Measurements from ENCODE around the gene AKR1C4. TPM values are rescaled to one million over a fixed set of nuclear protein-coding genes. Genes with fewer than 3 reads are reported as not detected.

The AKR1C4 gene
- total RNA-seq = not detected in 2 replicates

DNA sequence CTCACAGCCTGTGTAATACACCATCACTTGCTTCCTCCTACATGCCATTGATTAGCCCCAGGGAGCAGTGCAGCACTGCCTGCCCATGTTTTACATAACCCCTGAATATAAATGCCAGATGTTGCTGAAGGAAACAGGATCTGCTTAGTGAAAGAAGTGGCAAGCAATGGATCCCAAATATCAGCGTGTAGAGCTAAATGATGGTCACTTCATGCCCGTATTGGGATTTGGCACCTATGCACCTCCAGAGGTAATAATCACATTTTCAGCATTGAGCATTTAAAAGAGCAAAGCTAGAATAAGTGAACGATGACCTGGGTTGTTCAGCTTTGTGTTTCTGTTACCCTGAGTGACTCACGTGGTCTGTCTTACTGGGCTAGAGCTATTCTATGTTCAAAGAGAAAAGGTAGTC lies at the start of gene AKR1C4:
Gene AKR1C4, plus strand, starts transcription at position 136 of the 412 bp plus-strand sequence. Its CDS starts 31 bp downstream, at position 167.

DNA sequence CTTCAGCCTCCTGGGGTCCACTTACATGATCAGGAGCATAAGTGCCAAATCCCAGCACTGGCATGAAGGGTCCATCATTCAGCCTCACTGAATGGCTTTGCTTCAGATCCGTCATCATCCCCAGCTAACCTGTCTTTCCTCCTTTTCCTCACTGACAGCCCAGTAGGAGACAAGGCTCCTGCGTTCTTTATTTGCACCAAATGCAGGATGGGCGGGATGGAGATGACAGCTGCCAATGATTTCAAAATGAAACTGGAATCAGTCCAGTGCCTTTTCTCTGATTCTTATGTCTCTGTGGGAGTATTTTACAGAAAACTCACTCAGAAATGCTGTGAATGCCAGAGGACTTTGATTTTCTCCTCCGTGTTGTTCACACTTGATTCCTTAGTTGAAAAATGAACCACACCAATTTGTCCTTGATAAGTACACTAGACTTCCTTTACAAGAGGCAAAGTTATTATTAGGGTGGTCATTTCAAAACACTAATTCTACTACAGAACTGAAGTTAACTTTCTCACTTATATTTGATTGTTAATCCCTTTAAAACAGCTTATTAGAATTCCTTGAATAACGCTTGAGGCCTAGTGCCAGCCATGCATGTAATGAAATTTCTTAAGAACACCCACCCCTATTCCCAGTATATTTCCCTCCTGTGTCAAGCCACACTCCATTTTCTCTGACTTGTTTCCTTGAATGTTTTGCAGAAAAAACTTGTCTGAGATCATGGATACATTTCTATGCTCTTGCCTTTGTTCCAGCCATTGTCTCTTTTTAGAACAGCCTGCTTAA lies 11.5 kb upstream of the AKR1C4 start, which contains the start of gene AKR1C8:
Gene AKR1C8, minus strand, starts transcription at position 164 of the 789 bp plus-strand sequence. Its CDS starts 46 bp downstream, at position 118.

Other genes with a start within 250 kb of the AKR1C4 start
- 69.3 and 122 TPM in 2 replicates for gene AKR1C1, start 233.4 kb upstream of the AKR1C4 start, total RNA-seq
- 11.0 and 73.6 TPM in 2 replicates for gene AKR1C2, start 193.0 kb upstream of the AKR1C4 start, total RNA-seq
- 59.8 and 91.6 TPM in 2 replicates for gene AKR1C3, start 102.4 kb upstream of the AKR1C4 start, total RNA-seq
- gene AKR1C8, start 11.7 kb upstream of the AKR1C4 start, total RNA-seq = not detected in 2 replicates
- gene UCN3, start 168.1 kb downstream of the AKR1C4 start, total RNA-seq = not detected in 2 replicates
- under 0.01 TPM in 1 of 2 replicates, not detected in the other for gene TUBAL3, start 208.0 kb downstream of the AKR1C4 start, total RNA-seq
- 22.6 and 38.3 TPM in 2 replicates for gene NET1, start 215.7 kb downstream of the AKR1C4 start, total RNA-seq

Data from regular cardiac myocyte (primary cell).